HG02973 (cell line): Measurements from ENCODE around the gene TOP1.

ENCODE experiments used
- ATAC-seq: cut with Tn5 transposase; IDR thresholded peaks from one replicate; pipeline ENCODE4 v1.9.1; 2021; ENCODE audit warnings: moderate library complexity; ENCODE audit not compliant: unreplicated experiment

TOP1 gene

GRCh38 chr20:41167118-41167470 lies 138.5 kb downstream of the TOP1 start:
- ATAC-seq, result no peak

- no peak for ATAC-seq
These were observed 139.0 kb downstream of the TOP1 start for GRCh38 chr20:41167481-41168253.

- no peak for ATAC-seq
These were observed 139.9 kb downstream of the TOP1 start for GRCh38 chr20:41168281-41169161.

GRCh38 chr20:41169162-41169690 lies 140.6 kb downstream of the TOP1 start:
- no peak for ATAC-seq

- ATAC-seq, result no peak
These were observed 141.2 kb downstream of the TOP1 start for GRCh38 chr20:41169791-41170351.

GRCh38 chr20:41170386-41171105 lies 141.9 kb downstream of the TOP1 start:
- no peak for ATAC-seq

- no peak for ATAC-seq
These were observed 143.2 kb downstream of the TOP1 start for GRCh38 chr20:41171736-41172295.

GRCh38 chr20:41172296-41173140 lies 143.9 kb downstream of the TOP1 start:
- no peak for ATAC-seq

- no peak for ATAC-seq
These were observed 144.6 kb downstream of the TOP1 start for GRCh38 chr20:41173161-41173721.

GRCh38 chr20:41173791-41174341 lies 145.2 kb downstream of the TOP1 start:
- ATAC-seq, result no peak
